ENCODE results near the gene FREM2. TPM values are rescaled to one million over a fixed set of nuclear protein-coding genes. Genes with fewer than 3 reads are reported as not detected.

Gene FREM2
- total and polyA plus RNA-seq, 2 experiments from 2014 or later = 2.4 to 29.8 TPM

DNA sequence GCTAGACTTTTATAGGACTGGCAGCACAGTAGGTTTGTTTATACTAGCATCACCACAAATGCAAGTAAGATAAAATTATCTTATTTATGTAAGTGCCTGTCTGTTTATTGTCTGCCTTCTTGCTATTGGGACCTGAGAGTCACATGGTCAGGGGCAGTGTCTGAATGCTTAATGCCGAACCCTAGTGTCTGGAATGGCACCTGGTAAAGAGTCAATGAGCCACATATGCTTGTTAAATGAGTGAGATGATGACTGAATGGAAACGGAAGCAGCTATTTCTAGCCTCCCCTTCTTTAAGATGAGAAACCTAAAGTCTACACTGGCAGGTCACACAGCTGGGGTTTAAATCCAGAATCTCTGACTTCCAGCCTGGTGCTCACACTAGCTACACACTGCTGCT lies 211.6 kb downstream of the FREM2 start (continued):
- TF ChIP-seq ZNF462 (CRISPR knock-in tag; IDR thresholded peaks at IDR 0.05) = no peak

DNA sequence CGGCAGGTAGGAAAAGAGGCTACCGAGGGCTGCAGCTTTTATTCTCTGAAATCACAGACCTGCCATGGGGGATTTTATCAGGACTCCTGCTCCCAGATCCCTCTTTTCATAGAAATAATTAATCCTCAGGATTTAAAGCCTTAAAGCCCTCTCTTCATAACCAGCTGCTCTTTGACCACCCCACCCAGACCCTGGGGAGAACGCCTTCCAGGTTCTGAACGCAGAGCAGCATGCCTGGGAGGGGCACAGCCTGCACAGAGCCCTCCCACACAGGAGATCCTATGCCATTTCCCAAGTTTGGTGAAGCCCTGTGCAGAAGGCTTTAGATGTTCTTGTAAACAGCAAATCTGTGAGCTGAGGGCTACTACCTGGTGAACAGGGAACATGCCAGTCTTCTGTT lies 212.7 kb downstream of the FREM2 start:
- no peaks in the 10 kb centered on the region for H3K27me3 ChIP-seq (ENCODE audit: insufficient read depth)
- no peak for DNase-seq (ENCODE audit: low spot score)
- H3K79me2 ChIP-seq (replicated peaks; ENCODE audit: insufficient read depth) = no peaks in the 10 kb centered on the region
- ATAC-seq = peak; percentile 24; the same call in 1 of the 3 replicates
- peaks cover 8% of the 10 kb centered on the region for H3K9me2 ChIP-seq (ENCODE audit: insufficient read depth)
- H2AFZ ChIP-seq = no peak overlapping the region; the same call in 1 of the 2 replicates
- Mint-ChIP-seq H3K27ac (no peak overlapping the region), H3K4me1 (no peaks in the 10 kb centered on the region), H3K4me3 (no peak overlapping the region), H3K27me3 (ENCODE audit: insufficient read depth, low read depth, poor library complexity) (peaks cover under 1% of the 10 kb centered on the region), H3K9me3 (peaks cover under 1% of the 10 kb centered on the region), H3K36me3 (ENCODE audit: low read depth) (no peaks in the 10 kb centered on the region; the same call in 2 of the 3 replicates)
- H4K20me1 ChIP-seq (replicated peaks; ENCODE audit: insufficient read depth) = no peaks in the 10 kb centered on the region
- H3F3A ChIP-seq (replicated peaks; ENCODE audit: low read depth) = no peaks in the 10 kb centered on the region
- H3K27ac ChIP-seq (ENCODE audit: low read depth) = no peak overlapping the region
- H3K4me2 ChIP-seq = no peak overlapping the region
- H3K4me1 ChIP-seq (ENCODE audit: insufficient read depth) = no peaks in the 10 kb centered on the region
- H3K4me3 ChIP-seq = no peak overlapping the region
- H3K36me3 ChIP-seq (ENCODE audit: insufficient read depth) = no peaks in the 10 kb centered on the region
- TF ChIP-seq NANOG (IDR thresholded peaks at IDR 0.05; ENCODE audit: borderline replicate concordance) (no peak), ETS1 (IDR thresholded peaks at IDR 0.05) (no peak), CTCF (conservative IDR thresholded peaks at IDR 0.05; ENCODE audit: low read depth in 2 of 2) (no peak), CREB1 (CRISPR knock-in tag; IDR thresholded peaks at IDR 0.05; ENCODE audit: low read depth) (no peak), POLR2AphosphoS5 (IDR thresholded peaks at IDR 0.05; ENCODE audit: low read depth) (no peak), EZH2phosphoT487 (IDR thresholded peaks at IDR 0.05; ENCODE audit: unreplicated experiment) (no peak), ZNF331 (CRISPR knock-in tag; IDR thresholded peaks at IDR 0.05; ENCODE audit: low read depth) (no peak)
- TF ChIP-seq, protein P1, sequence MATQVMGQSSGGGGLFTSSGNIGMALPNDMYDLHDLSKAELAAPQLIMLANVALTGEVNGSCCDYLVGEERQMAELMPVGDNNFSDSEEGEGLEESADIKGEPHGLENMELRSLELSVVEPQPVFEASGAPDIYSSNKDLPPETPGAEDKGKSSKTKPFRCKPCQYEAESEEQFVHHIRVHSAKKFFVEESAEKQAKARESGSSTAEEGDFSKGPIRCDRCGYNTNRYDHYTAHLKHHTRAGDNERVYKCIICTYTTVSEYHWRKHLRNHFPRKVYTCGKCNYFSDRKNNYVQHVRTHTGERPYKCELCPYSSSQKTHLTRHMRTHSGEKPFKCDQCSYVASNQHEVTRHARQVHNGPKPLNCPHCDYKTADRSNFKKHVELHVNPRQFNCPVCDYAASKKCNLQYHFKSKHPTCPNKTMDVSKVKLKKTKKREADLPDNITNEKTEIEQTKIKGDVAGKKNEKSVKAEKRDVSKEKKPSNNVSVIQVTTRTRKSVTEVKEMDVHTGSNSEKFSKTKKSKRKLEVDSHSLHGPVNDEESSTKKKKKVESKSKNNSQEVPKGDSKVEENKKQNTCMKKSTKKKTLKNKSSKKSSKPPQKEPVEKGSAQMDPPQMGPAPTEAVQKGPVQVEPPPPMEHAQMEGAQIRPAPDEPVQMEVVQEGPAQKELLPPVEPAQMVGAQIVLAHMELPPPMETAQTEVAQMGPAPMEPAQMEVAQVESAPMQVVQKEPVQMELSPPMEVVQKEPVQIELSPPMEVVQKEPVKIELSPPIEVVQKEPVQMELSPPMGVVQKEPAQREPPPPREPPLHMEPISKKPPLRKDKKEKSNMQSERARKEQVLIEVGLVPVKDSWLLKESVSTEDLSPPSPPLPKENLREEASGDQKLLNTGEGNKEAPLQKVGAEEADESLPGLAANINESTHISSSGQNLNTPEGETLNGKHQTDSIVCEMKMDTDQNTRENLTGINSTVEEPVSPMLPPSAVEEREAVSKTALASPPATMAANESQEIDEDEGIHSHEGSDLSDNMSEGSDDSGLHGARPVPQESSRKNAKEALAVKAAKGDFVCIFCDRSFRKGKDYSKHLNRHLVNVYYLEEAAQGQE (IDR thresholded peaks at IDR 0.05; ENCODE audit: unreplicated experiment) = no peak

Measured in GM23338 (cell line).